Peyer's patch (tissue), 4 donors: ENCODE measurements around the gene SGPL1. TPM values are rescaled to one million over a fixed set of nuclear protein-coding genes. Genes with fewer than 3 reads are reported as not detected.

Experiments
- DNase-seq, 3 donors: peaks; one replicate each; pipeline ENCODE4 v3.0.0-alpha.2; 2017 to 2019
- H3K27ac ChIP-seq, 4 donors: fragments of 200-600 bp; sonication (generic); one replicate each; pipeline ENCODE4 v1.5.1; 2016 to 2019
- H3K27me3 ChIP-seq, 2 donors: fragments of 200-600 bp; sonication (generic); one replicate each; pipeline ENCODE4 v1.5.1; 2019
- H3K36me3 ChIP-seq, 3 donors: fragments of 200-600 bp; sonication (generic); one replicate each; pipeline ENCODE4 v1.5.1; 2016 to 2019
- H3K4me1 ChIP-seq, 4 donors: fragments of 200-600 bp; sonication (generic); one replicate each; pipeline ENCODE4 v1.5.1; 2016 to 2019
- H3K4me3 ChIP-seq, 4 donors: fragments of 200-600 bp; sonication (generic); 1 replicate in 3 of 4; 2 replicates in 1 of 4; pipeline ENCODE4 v1.5.1; 2016 to 2019; ENCODE audit warnings: mild to moderate bottlenecking in 1 of 4
- H3K9me3 ChIP-seq, 4 donors: fragments of 200-600 bp; sonication (generic); one replicate each; pipeline ENCODE4 v1.5.1; 2016 to 2019; ENCODE audit warnings: mild to moderate bottlenecking in 1 of 4
- CTCF ChIP-seq, 6 experiments: fragments of 450-650 bp in 4 of 6; fragments of 200-600 bp in 2 of 6; sonication (generic) in 1 of 6; IDR thresholded peaks; one replicate each; pipeline ENCODE4 v1.5.1; 2017 to 2019; ENCODE audit warnings: antibody characterized with exemption in 6 of 6, mild to moderate bottlenecking in 3 of 6, moderate library complexity in 1 of 6
- POLR2A ChIP-seq, 2 donors: fragments of 450-650 bp; IDR thresholded peaks; one replicate each; pipeline ENCODE4 v1.5.1; 2017; ENCODE audit warnings: antibody characterized with exemption in 2 of 2, mild to moderate bottlenecking in 2 of 2, moderate library complexity in 2 of 2
- total RNA-seq, 4 donors: library from RNA; depleted of rRNA; stranded (reverse); fragments of >200 nt; gene quantifications; one replicate each; pipeline ENCODE4 v1.1.0, GENCODE V29; 2016

SGPL1 gene
- total RNA-seq, 4 donors from 2014 or later: 31.4 to 101 (median 82.1) TPM

GRCh38 chr10:70779511-70780369 lies 36.0 kb upstream of the SGPL1 start:
- H3K36me3 ChIP-seq: no peaks in the 10 kb centered on the region
- no peak overlapping the region for H3K27ac ChIP-seq
- TF ChIP-seq POLR2A (IDR thresholded peaks at IDR 0.05) (no peak), CTCF (IDR thresholded peaks at IDR 0.05) (no peak)
- H3K9me3 ChIP-seq: no peaks in the 10 kb centered on the region
- H3K4me3 ChIP-seq: no peak overlapping the region
- no peaks in the 10 kb centered on the region for H3K4me1 ChIP-seq
- peak in 1 of 3 donors; percentile 67 for DNase-seq
- no peaks in the 10 kb centered on the region for H3K27me3 ChIP-seq

- TF ChIP-seq POLR2A (IDR thresholded peaks at IDR 0.05): no peak
- no peak for TF ChIP-seq CTCF (IDR thresholded peaks at IDR 0.05)
- DNase-seq: no peak
These were observed 35.4 kb upstream of the SGPL1 start for GRCh38 chr10:70780370-70780760.

GRCh38 chr10:70780772-70781171 lies 35.0 kb upstream of the SGPL1 start:
- Histone ChIP-seq H3K9me3 (no peaks in the 10 kb centered on the region), H3K27ac (no peak overlapping the region), H3K36me3 (no peaks in the 10 kb centered on the region), H3K4me1 (no peaks in the 10 kb centered on the region), H3K27me3 (no peaks in the 10 kb centered on the region), H3K4me3 (no peak overlapping the region)
- no peak for DNase-seq
- TF ChIP-seq POLR2A (IDR thresholded peaks at IDR 0.05): no peak
- TF ChIP-seq CTCF (IDR thresholded peaks at IDR 0.05): no peak

More at GRCh38 chr10:70780370-70780760, 35.4 kb upstream of the SGPL1 start:
- no peaks in the 10 kb centered on the region for H3K9me3 ChIP-seq
- H3K4me1 ChIP-seq: no peaks in the 10 kb centered on the region
- H3K27ac ChIP-seq: no peak overlapping the region
- H3K27me3 ChIP-seq: no peaks in the 10 kb centered on the region
- no peak overlapping the region for H3K4me3 ChIP-seq
- no peaks in the 10 kb centered on the region for H3K36me3 ChIP-seq

GRCh38 chr10:70781461-70782051 lies 34.2 kb upstream of the SGPL1 start:
- Histone ChIP-seq H3K27me3 (no peaks in the 10 kb centered on the region), H3K9me3 (no peaks in the 10 kb centered on the region), H3K4me1 (no peaks in the 10 kb centered on the region), H3K4me3 (no peak overlapping the region), H3K36me3 (no peaks in the 10 kb centered on the region), H3K27ac (no peak overlapping the region)
- no peak for DNase-seq
- TF ChIP-seq CTCF (IDR thresholded peaks at IDR 0.05) (no peak), POLR2A (IDR thresholded peaks at IDR 0.05) (no peak)

- Histone ChIP-seq H3K36me3 (no peaks in the 10 kb centered on the region), H3K9me3 (no peaks in the 10 kb centered on the region), H3K27me3 (no peaks in the 10 kb centered on the region), H3K4me1 (no peaks in the 10 kb centered on the region), H3K4me3 (no peak overlapping the region), H3K27ac (no peak overlapping the region)
- no peak for TF ChIP-seq CTCF (IDR thresholded peaks at IDR 0.05)
- TF ChIP-seq POLR2A (IDR thresholded peaks at IDR 0.05): no peak
- DNase-seq: no peak
These were observed 33.5 kb upstream of the SGPL1 start for GRCh38 chr10:70782086-70782745.
